Measurements from ENCODE around the gene TTLL1.

The TTLL1 gene

GRCh38 chr22:42990131-42990838 lies 98.9 kb downstream of the TTLL1 start:
- no peak for DNase-seq

Data from SHP77 treated with DMSO at 0.1 percent for 48 hours (cell line).